ENCODE data around the gene IL6R.

- no peak for TF ChIP-seq ZFX (IDR thresholded peaks at IDR 0.05)
- TF ChIP-seq CTCF (conservative IDR thresholded peaks at IDR 0.05), result no peak
Measured at GRCh38 chr1:154425172-154425571, 20.0 kb downstream of the IL6R start.
